ENCODE data around the gene UVRAG.

- no peak for TF ChIP-seq SMC3 (IDR thresholded peaks at IDR 0.05; ENCODE audit: low read depth, low read length)
- TF ChIP-seq CTCF (conservative IDR thresholded peaks at IDR 0.05; ENCODE audit: low read depth, low read length): no peak
- TF ChIP-seq RAD21 (IDR thresholded peaks at IDR 0.05; ENCODE audit: low read length): no peak
- TF ChIP-seq POLR2A (IDR thresholded peaks at IDR 0.05; ENCODE audit: low read depth, low read length): no peak
- TF ChIP-seq MXI1 (IDR thresholded peaks at IDR 0.05; ENCODE audit: borderline replicate concordance, low read depth, low read length): no peak
- TF ChIP-seq CHD1 (IDR thresholded peaks at IDR 0.05; ENCODE audit: low read depth, low read length): no peak
- no peak for TF ChIP-seq BHLHE40 (IDR thresholded peaks at IDR 0.05; ENCODE audit: low read depth, low read length)
- no peak for TF ChIP-seq MAZ (IDR thresholded peaks at IDR 0.05; ENCODE audit: borderline replicate concordance, low read depth, low read length)
- no peak for TF ChIP-seq CEBPB (IDR thresholded peaks at IDR 0.05; ENCODE audit: low read depth, low read length)
- no peak for TF ChIP-seq ELK1 (IDR thresholded peaks at IDR 0.05; ENCODE audit: borderline replicate concordance, low read depth, low read length)
- no peak for TF ChIP-seq RCOR1 (IDR thresholded peaks at IDR 0.05; ENCODE audit: insufficient replicate concordance, low read length)
- no peak for TF ChIP-seq MAFK (IDR thresholded peaks at IDR 0.05; ENCODE audit: low read depth, low read length)
- TF ChIP-seq RFX5 (IDR thresholded peaks at IDR 0.05; ENCODE audit: low read depth, low read length): no peak
These were observed 316.9 kb downstream of the UVRAG start for GRCh38 chr11:76131671-76132631.

Data from IMR-90 (cell line).